IgD-negative memory B cell (primary cell): ENCODE data around the gene CH25H. TPM values are rescaled to one million over a fixed set of nuclear protein-coding genes. Genes with fewer than 3 reads are reported as not detected.

Experiments
- H3K27ac Mint-ChIP-seq, 3 donors: one replicate each; pipeline ENCODE4 v1.8.0; 2020 to 2022; ENCODE audit warnings: mild to moderate bottlenecking in 3 of 3, mixed read lengths in 3 of 3, moderate library complexity in 1 of 3
- H3K27me3 Mint-ChIP-seq: one replicate; pipeline ENCODE4 v1.8.0; 2021; ENCODE audit warnings: mixed read lengths
- H3K36me3 Mint-ChIP-seq: one replicate; pipeline ENCODE4 v1.8.0; 2020; ENCODE audit warnings: mild to moderate bottlenecking, mixed read lengths
- H3K4me1 Mint-ChIP-seq, 3 donors: one replicate each; pipeline ENCODE4 v1.8.0; 2020 to 2022; ENCODE audit warnings: mixed read lengths in 3 of 3, mild to moderate bottlenecking in 1 of 3
- H3K4me3 Mint-ChIP-seq, 4 donors: one replicate each; pipeline ENCODE4 v1.8.0; 2020 to 2022; ENCODE audit warnings: mild to moderate bottlenecking in 4 of 4, mixed read lengths in 4 of 4, moderate library complexity in 3 of 4
- H3K9me3 Mint-ChIP-seq, 3 donors: one replicate each; pipeline ENCODE4 v1.8.0; 2020 to 2021; ENCODE audit warnings: mixed read lengths in 3 of 3, mild to moderate bottlenecking in 1 of 3
- polyA plus RNA-seq: library from polyadenylated mRNA; unstranded; fragments of 300-500 nt; fragmentation: Illumina TruSeq; gene quantifications from one replicate; pipeline ENCODE4 v1.2.3, GENCODE V29; 2021

The CH25H gene
- polyA plus RNA-seq, 1 donor from 2014 or later: not detected

GRCh38 chr10:89164080-89164479 lies 43.0 kb downstream of the CH25H start:
- Mint-ChIP-seq H3K27me3 (peaks cover 5% of the 10 kb centered on the region), H3K4me1 (peaks cover 12 to 19% (median 14%) of the 10 kb centered on the region in 3 donors), H3K27ac (peak overlapping the region in 1 of 3 donors; percentile 32), H3K4me3 (peak overlapping the region; percentile 35 to 80 (median 71)), H3K36me3 (no peaks in the 10 kb centered on the region), H3K9me3 (no peaks in the 10 kb centered on the region)

- Mint-ChIP-seq H3K36me3 (no peaks in the 10 kb centered on the region), H3K4me3 (peak overlapping the region; percentile 35 to 80 (median 71)), H3K9me3 (peaks cover 0 to 3% (median 0%) of the 10 kb centered on the region in 3 donors), H3K4me1 (peaks cover 12 to 19% (median 14%) of the 10 kb centered on the region in 3 donors), H3K27me3 (peaks cover 5% of the 10 kb centered on the region), H3K27ac (peak overlapping the region in 1 of 3 donors; percentile 32)
Observed at GRCh38 chr10:89163265-89163995, 43.7 kb downstream of the CH25H start.

GRCh38 chr10:89162596-89162995 lies 44.5 kb downstream of the CH25H start:
- Mint-ChIP-seq H3K27me3 (peaks cover 5% of the 10 kb centered on the region), H3K9me3 (peaks cover 0 to 3% (median 0%) of the 10 kb centered on the region in 3 donors), H3K4me1 (peaks cover 12 to 19% (median 14%) of the 10 kb centered on the region in 3 donors), H3K36me3 (no peaks in the 10 kb centered on the region), H3K4me3 (no peak overlapping the region), H3K27ac (no peak overlapping the region)

- Mint-ChIP-seq H3K4me1 (peaks cover 18 to 25% (median 23%) of the 10 kb centered on the region in 3 donors), H3K36me3 (no peaks in the 10 kb centered on the region)
Observed at GRCh38 chr10:89160339-89160738, 46.8 kb downstream of the CH25H start.

GRCh38 chr10:89159761-89160160 lies 47.4 kb downstream of the CH25H start:
- H3K27me3 Mint-ChIP-seq: peaks cover 13% of the 10 kb centered on the region
- no peak overlapping the region for H3K4me3 Mint-ChIP-seq
- H3K9me3 Mint-ChIP-seq: peaks cover 0 to 3% (median 0%) of the 10 kb centered on the region in 3 donors
- H3K27ac Mint-ChIP-seq: no peak overlapping the region
- no peaks in the 10 kb centered on the region for H3K36me3 Mint-ChIP-seq
- peaks cover 18 to 25% (median 23%) of the 10 kb centered on the region in 3 donors for H3K4me1 Mint-ChIP-seq

More at GRCh38 chr10:89160339-89160738, 46.8 kb downstream of the CH25H start:
- peaks cover 10% of the 10 kb centered on the region for H3K27me3 Mint-ChIP-seq
- H3K27ac Mint-ChIP-seq: no peak overlapping the region
- no peak overlapping the region for H3K4me3 Mint-ChIP-seq
- peaks cover 0 to 3% (median 0%) of the 10 kb centered on the region in 3 donors for H3K9me3 Mint-ChIP-seq

- Mint-ChIP-seq H3K4me1 (peaks cover 16 to 22% (median 20%) of the 10 kb centered on the region in 3 donors), H3K36me3 (no peaks in the 10 kb centered on the region), H3K9me3 (peaks cover 0 to 3% (median 0%) of the 10 kb centered on the region in 3 donors), H3K27me3 (peaks cover 13% of the 10 kb centered on the region), H3K4me3 (no peak overlapping the region), H3K27ac (no peak overlapping the region)
Observed at GRCh38 chr10:89159316-89159715, 47.8 kb downstream of the CH25H start.

- H3K4me3 Mint-ChIP-seq: no peak overlapping the region
- peaks cover 13% of the 10 kb centered on the region for H3K27me3 Mint-ChIP-seq
- peaks cover 7 to 13% (median 12%) of the 10 kb centered on the region in 3 donors for H3K4me1 Mint-ChIP-seq
- H3K27ac Mint-ChIP-seq: no peak overlapping the region
- H3K9me3 Mint-ChIP-seq: peaks cover 0 to 3% (median 0%) of the 10 kb centered on the region in 3 donors
- H3K36me3 Mint-ChIP-seq: no peaks in the 10 kb centered on the region
Observed at GRCh38 chr10:89158446-89158845, 48.7 kb downstream of the CH25H start.

- peaks cover 0 to 3% (median 0%) of the 10 kb centered on the region in 3 donors for H3K9me3 Mint-ChIP-seq
- H3K4me1 Mint-ChIP-seq: peaks cover 6 to 9% (median 9%) of the 10 kb centered on the region in 3 donors
- no peak overlapping the region for H3K4me3 Mint-ChIP-seq
- no peak overlapping the region for H3K27ac Mint-ChIP-seq
- no peaks in the 10 kb centered on the region for H3K36me3 Mint-ChIP-seq
- peaks cover 13% of the 10 kb centered on the region for H3K27me3 Mint-ChIP-seq
Observed at GRCh38 chr10:89156161-89156835, 50.8 kb downstream of the CH25H start.

Other genes with a start within 250 kb of the CH25H start
- 11.1 TPM for gene FAS, start 216.5 kb downstream of the CH25H start, polyA plus RNA-seq
- gene LIPA, start 44.5 kb upstream of the CH25H start, polyA plus RNA-seq: 73.9 TPM
- 13.6 TPM for gene IFIT2, start 94.7 kb upstream of the CH25H start, polyA plus RNA-seq
- gene IFIT3, start 120.7 kb upstream of the CH25H start, polyA plus RNA-seq: 16.9 TPM
- gene IFIT1B, start 170.7 kb upstream of the CH25H start, polyA plus RNA-seq: not detected
- 8.5 TPM for gene IFIT1, start 185.3 kb upstream of the CH25H start, polyA plus RNA-seq
- gene IFIT5, start 207.3 kb upstream of the CH25H start, polyA plus RNA-seq: 17.3 TPM